22Rv1 (cell line): Measurements from ENCODE around the gene BBOF1.

Experiments used
- ZFX ChIP-seq: fragments of 450-650 bp; IDR thresholded peaks from 2 replicates; pipeline ENCODE4 v1.6.1; 2017; ENCODE audit warnings: antibody characterized with exemption, borderline replicate concordance
- TF ChIP-seq, protein P1 (sequence below): fragments of 450-650 bp; IDR thresholded peaks from 2 replicates; pipeline ENCODE4 v1.5.1; 2017; ENCODE audit warnings: mild to moderate bottlenecking

DNA sequence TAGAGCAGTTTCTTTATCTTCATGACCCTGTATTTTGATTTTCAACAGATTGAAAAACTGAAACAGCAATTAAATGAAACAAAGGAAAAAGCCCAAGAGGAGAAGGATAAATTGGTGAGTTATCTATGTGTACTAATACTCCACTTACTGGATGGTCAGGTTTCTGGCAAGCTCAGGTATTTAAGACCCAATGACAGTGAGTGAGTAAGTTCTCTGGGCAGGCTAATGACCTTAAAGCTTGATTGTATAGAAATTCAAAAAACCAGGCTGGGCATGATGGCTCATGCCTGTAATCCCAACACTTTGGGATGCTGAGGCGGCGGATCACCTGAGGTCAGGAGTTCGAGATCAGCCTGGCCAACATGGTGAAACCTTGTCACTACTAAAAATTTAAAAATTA lies 10.0 kb downstream of the BBOF1 start:
- TF ChIP-seq, protein P1, sequence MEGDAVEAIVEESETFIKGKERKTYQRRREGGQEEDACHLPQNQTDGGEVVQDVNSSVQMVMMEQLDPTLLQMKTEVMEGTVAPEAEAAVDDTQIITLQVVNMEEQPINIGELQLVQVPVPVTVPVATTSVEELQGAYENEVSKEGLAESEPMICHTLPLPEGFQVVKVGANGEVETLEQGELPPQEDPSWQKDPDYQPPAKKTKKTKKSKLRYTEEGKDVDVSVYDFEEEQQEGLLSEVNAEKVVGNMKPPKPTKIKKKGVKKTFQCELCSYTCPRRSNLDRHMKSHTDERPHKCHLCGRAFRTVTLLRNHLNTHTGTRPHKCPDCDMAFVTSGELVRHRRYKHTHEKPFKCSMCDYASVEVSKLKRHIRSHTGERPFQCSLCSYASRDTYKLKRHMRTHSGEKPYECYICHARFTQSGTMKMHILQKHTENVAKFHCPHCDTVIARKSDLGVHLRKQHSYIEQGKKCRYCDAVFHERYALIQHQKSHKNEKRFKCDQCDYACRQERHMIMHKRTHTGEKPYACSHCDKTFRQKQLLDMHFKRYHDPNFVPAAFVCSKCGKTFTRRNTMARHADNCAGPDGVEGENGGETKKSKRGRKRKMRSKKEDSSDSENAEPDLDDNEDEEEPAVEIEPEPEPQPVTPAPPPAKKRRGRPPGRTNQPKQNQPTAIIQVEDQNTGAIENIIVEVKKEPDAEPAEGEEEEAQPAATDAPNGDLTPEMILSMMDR, result no peak
- TF ChIP-seq ZFX, result no peak
